ENCODE measurements around the gene ELP4. TPM values are rescaled to one million over a fixed set of nuclear protein-coding genes. Genes with fewer than 3 reads are reported as not detected.

Gene ELP4
- total and polyA plus RNA-seq, 12 donors: 9.8 to 19.5 (median 15.9) TPM

GRCh38 chr11:31820438-31820818 lies 310.9 kb downstream of the ELP4 start:
- Histone ChIP-seq H3K27ac (no peak overlapping the region), H3K36me3 (no peaks in the 10 kb centered on the region), H3K9me3 (no peaks in the 10 kb centered on the region), H3K4me3 (no peak overlapping the region), H3K4me1 (peaks cover 24 to 43% (median 30%) of the 10 kb centered on the region in 9 donors), H3K27me3 (peaks cover 82 to 100% (median 100%) of the 10 kb centered on the region in 7 donors)
- DNase-seq: no peak
- ATAC-seq: no peak
- WGBS, 2 donors: 4 to 7% methylated on average over 15 of the region's 15 CpGs
- intact Hi-C loops (cut with DNase I): no loop called here
- TF ChIP-seq, protein P1, sequence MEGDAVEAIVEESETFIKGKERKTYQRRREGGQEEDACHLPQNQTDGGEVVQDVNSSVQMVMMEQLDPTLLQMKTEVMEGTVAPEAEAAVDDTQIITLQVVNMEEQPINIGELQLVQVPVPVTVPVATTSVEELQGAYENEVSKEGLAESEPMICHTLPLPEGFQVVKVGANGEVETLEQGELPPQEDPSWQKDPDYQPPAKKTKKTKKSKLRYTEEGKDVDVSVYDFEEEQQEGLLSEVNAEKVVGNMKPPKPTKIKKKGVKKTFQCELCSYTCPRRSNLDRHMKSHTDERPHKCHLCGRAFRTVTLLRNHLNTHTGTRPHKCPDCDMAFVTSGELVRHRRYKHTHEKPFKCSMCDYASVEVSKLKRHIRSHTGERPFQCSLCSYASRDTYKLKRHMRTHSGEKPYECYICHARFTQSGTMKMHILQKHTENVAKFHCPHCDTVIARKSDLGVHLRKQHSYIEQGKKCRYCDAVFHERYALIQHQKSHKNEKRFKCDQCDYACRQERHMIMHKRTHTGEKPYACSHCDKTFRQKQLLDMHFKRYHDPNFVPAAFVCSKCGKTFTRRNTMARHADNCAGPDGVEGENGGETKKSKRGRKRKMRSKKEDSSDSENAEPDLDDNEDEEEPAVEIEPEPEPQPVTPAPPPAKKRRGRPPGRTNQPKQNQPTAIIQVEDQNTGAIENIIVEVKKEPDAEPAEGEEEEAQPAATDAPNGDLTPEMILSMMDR (IDR thresholded peaks at IDR 0.05): no peak

- 7 to 14% methylated on average over 5 of the region's 5 CpGs for WGBS, 2 donors
- Histone ChIP-seq H3K4me3 (no peak overlapping the region), H3K4me1 (peaks cover 16 to 40% (median 22%) of the 10 kb centered on the region in 9 donors), H3K36me3 (no peaks in the 10 kb centered on the region), H3K27me3 (peaks cover 84 to 100% (median 100%) of the 10 kb centered on the region in 7 donors), H3K27ac (no peak overlapping the region), H3K9me3 (no peaks in the 10 kb centered on the region)
- no peak for ATAC-seq
- TF ChIP-seq, protein P1 (IDR thresholded peaks at IDR 0.05): no peak
- intact Hi-C loops (cut with DNase I): no loop called here
- no peak for DNase-seq
These were observed 311.7 kb downstream of the ELP4 start for GRCh38 chr11:31821235-31821764.

- 10 to 13% methylated on average over 8 of the region's 8 CpGs for WGBS, 2 donors
- no peak for ATAC-seq
- no peak overlapping the region for H3K4me3 ChIP-seq
These were observed 312.2 kb downstream of the ELP4 start for GRCh38 chr11:31821766-31822165.

DNA sequence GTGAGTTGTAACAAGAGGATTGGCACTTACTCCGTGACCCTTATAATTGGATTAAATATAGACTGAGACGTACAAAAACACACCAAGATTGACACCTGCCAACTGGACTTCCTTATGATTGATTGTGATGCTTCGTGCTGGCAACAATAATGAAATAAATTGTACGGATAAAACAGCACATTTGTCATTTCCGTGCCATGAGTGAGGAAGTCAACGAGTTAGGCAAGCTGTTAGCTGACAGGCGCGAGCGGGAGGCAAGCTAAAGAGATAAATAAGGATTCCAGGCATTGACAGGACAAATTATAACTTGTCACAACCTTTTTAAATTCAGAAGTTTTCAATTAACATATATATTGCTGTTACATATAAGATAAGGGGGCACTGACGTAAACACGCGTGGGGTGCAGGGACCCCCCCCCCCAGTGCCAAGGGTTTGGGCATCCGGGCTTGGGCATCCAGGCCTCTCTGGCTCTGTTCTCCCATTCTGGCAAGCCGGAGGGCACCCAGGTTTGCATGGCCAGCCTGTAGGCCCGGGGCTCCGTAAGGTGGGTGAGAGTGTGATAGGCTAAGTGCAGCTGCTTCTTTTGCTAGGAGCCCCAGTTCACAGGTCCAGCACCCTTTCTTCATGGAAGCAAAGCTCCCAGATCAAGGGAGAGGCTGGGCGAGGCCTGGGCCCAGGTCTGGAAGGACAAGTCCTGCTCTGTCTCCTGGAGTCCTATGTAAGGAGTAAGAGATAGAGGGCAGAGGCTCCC lies 312.8 kb downstream of the ELP4 start:
- Histone ChIP-seq H3K4me1 (peaks cover 5 to 31% (median 15%) of the 10 kb centered on the region in 9 donors), H3K9me3 (no peaks in the 10 kb centered on the region), H3K4me3 (no peak overlapping the region), H3K27ac (no peak overlapping the region), H3K36me3 (no peaks in the 10 kb centered on the region), H3K27me3 (peaks cover 84 to 100% (median 100%) of the 10 kb centered on the region in 7 donors)
- ATAC-seq: no peak
- intact Hi-C loops (cut with DNase I): no loop called here
- WGBS, 2 donors: 27 to 34% methylated on average over 17 of the region's 17 CpGs
- TF ChIP-seq, protein P1 (IDR thresholded peaks at IDR 0.05): no peak
- no peak for DNase-seq

More at GRCh38 chr11:31821766-31822165, 312.2 kb downstream of the ELP4 start:
- DNase-seq: no peak
- Histone ChIP-seq H3K4me1 (peaks cover 11 to 35% (median 17%) of the 10 kb centered on the region in 9 donors), H3K9me3 (no peaks in the 10 kb centered on the region), H3K36me3 (no peaks in the 10 kb centered on the region), H3K27ac (no peak overlapping the region), H3K27me3 (peaks cover 84 to 100% (median 100%) of the 10 kb centered on the region in 7 donors)
- TF ChIP-seq, protein P1 (IDR thresholded peaks at IDR 0.05): no peak
- intact Hi-C loops (cut with DNase I): no loop called here
